ENCODE measurements around the gene CHCHD6. TPM values are rescaled to one million over a fixed set of nuclear protein-coding genes. Genes with fewer than 3 reads are reported as not detected.

Gene CHCHD6
- total RNA-seq, 3 donors from 2014 or later (not counting 1 experiment from before 2014, with no cell fraction given) = 5.3 to 9.9 (median 8.3) TPM

GRCh38 chr3:126913524-126913923, 209.5 kb downstream of the CHCHD6 start:
- WGBS (ENCODE audit: insufficient coverage) = 75% methylated on average over 6 of the region's 6 CpGs
- Mint-ChIP-seq H3K4me1 (peaks cover 41 to 44% of the 10 kb centered on the region in 2 donors), H3K27me3 (ENCODE audit: low read depth in 2 of 2) (peaks cover 51 to 53% of the 10 kb centered on the region in 2 donors), H3K9me3 (peaks cover 0 to 2% of the 10 kb centered on the region in 2 donors), H3K4me3 (no peak overlapping the region), H3K27ac (peak overlapping the region in 1 of 2 donors; percentile 16), H3K36me3 (peaks cover 6% of the 10 kb centered on the region)
- Histone ChIP-seq H3K4me3 (ENCODE audit: low read length) (no peak overlapping the region), H3K27me3 (ENCODE audit: control insufficient read depth, insufficient read depth, low read length) (peaks cover 40% of the 10 kb centered on the region), H3K4me1 (ENCODE audit: control insufficient read depth, insufficient read depth, low read length) (peaks cover 53% of the 10 kb centered on the region), H3K27ac (ENCODE audit: low read length) (no peak overlapping the region), H3K9me3 (ENCODE audit: control insufficient read depth, insufficient read depth, low read length) (peaks cover 5% of the 10 kb centered on the region), H3K36me3 (ENCODE audit: control insufficient read depth, insufficient read depth, low read length) (no peaks in the 10 kb centered on the region)
- no peak for ATAC-seq
- intact Hi-C loops (cut with micrococcal nuclease) = no loop called here
- TF ChIP-seq CTCF (IDR thresholded peaks at IDR 0.05) = no peak
- no peak for DNase-seq

- H3K36me3 ChIP-seq (ENCODE audit: control insufficient read depth, insufficient read depth, low read length) = no peaks in the 10 kb centered on the region
- TF ChIP-seq CTCF (IDR thresholded peaks at IDR 0.05) = no peak
- 94% methylated on average over 7 of the region's 7 CpGs for WGBS (ENCODE audit: insufficient coverage)
- no peak overlapping the region for H3K27ac Mint-ChIP-seq
- peaks cover 40% of the 10 kb centered on the region for H3K27me3 ChIP-seq (ENCODE audit: control insufficient read depth, insufficient read depth, low read length)
- H3K36me3 Mint-ChIP-seq = peaks cover 5% of the 10 kb centered on the region
- H3K9me3 ChIP-seq (ENCODE audit: control insufficient read depth, insufficient read depth, low read length) = peaks cover 5% of the 10 kb centered on the region
- peaks cover 34 to 37% of the 10 kb centered on the region in 2 donors for H3K4me1 Mint-ChIP-seq
- H3K4me3 ChIP-seq (ENCODE audit: low read length) = no peak overlapping the region
- no peak overlapping the region for H3K27ac ChIP-seq (ENCODE audit: low read length)
- H3K4me3 Mint-ChIP-seq = no peak overlapping the region
- ATAC-seq (no peak), DNase-seq (no peak)
- H3K4me1 ChIP-seq (ENCODE audit: control insufficient read depth, insufficient read depth, low read length) = peaks cover 46% of the 10 kb centered on the region
- H3K9me3 Mint-ChIP-seq = peaks cover 0 to 2% of the 10 kb centered on the region in 2 donors
- intact Hi-C loops (cut with micrococcal nuclease) = no loop called here
- peaks cover 49 to 60% of the 10 kb centered on the region in 2 donors for H3K27me3 Mint-ChIP-seq (ENCODE audit: low read depth in 2 of 2)
These were observed 210.2 kb downstream of the CHCHD6 start for GRCh38 chr3:126914226-126914625.

- Mint-ChIP-seq H3K36me3 (peaks cover 6% of the 10 kb centered on the region), H3K9me3 (no peaks in the 10 kb centered on the region), H3K27me3 (ENCODE audit: low read depth in 2 of 2) (peaks cover 50 to 68% of the 10 kb centered on the region in 2 donors), H3K27ac (no peak overlapping the region), H3K4me1 (peaks cover 29% of the 10 kb centered on the region in 2 donors), H3K4me3 (no peak overlapping the region)
- over 99% methylated on average over 4 of the region's 4 CpGs for WGBS (ENCODE audit: insufficient coverage)
- no peak overlapping the region for H3K4me3 ChIP-seq (ENCODE audit: low read length)
- no peak for TF ChIP-seq CTCF (IDR thresholded peaks at IDR 0.05)
- peaks cover 37% of the 10 kb centered on the region for H3K27me3 ChIP-seq (ENCODE audit: control insufficient read depth, insufficient read depth, low read length)
- H3K36me3 ChIP-seq (ENCODE audit: control insufficient read depth, insufficient read depth, low read length) = no peaks in the 10 kb centered on the region
- no peak for DNase-seq
- intact Hi-C loops (cut with micrococcal nuclease) = no loop called here
- no peak for ATAC-seq
- H3K27ac ChIP-seq (ENCODE audit: low read length) = no peak overlapping the region
- no peaks in the 10 kb centered on the region for H3K9me3 ChIP-seq (ENCODE audit: control insufficient read depth, insufficient read depth, low read length)
- H3K4me1 ChIP-seq (ENCODE audit: control insufficient read depth, insufficient read depth, low read length) = peaks cover 39% of the 10 kb centered on the region
These were observed 211.0 kb downstream of the CHCHD6 start for GRCh38 chr3:126915015-126915414.

GRCh38 chr3:126916546-126916945, 212.5 kb downstream of the CHCHD6 start:
- intact Hi-C loops (cut with micrococcal nuclease) = no loop called here
- no peak for TF ChIP-seq CTCF (IDR thresholded peaks at IDR 0.05)
- H3K27ac Mint-ChIP-seq = no peak overlapping the region
- H3K36me3 Mint-ChIP-seq = peaks cover 9% of the 10 kb centered on the region
- H3K36me3 ChIP-seq (ENCODE audit: control insufficient read depth, insufficient read depth, low read length) = no peaks in the 10 kb centered on the region
- peaks cover 36% of the 10 kb centered on the region for H3K27me3 ChIP-seq (ENCODE audit: control insufficient read depth, insufficient read depth, low read length)
- peaks cover 14% of the 10 kb centered on the region in 2 donors for H3K4me1 Mint-ChIP-seq
- DNase-seq (no peak), ATAC-seq (no peak)
- H3K4me3 Mint-ChIP-seq = no peak overlapping the region
- no peaks in the 10 kb centered on the region for H3K9me3 Mint-ChIP-seq
- H3K27me3 Mint-ChIP-seq (ENCODE audit: low read depth in 2 of 2) = peaks cover 48 to 69% of the 10 kb centered on the region in 2 donors
- peaks cover 23% of the 10 kb centered on the region for H3K4me1 ChIP-seq (ENCODE audit: control insufficient read depth, insufficient read depth, low read length)
- no peak overlapping the region for H3K27ac ChIP-seq (ENCODE audit: low read length)
- no peak overlapping the region for H3K4me3 ChIP-seq (ENCODE audit: low read length)
- 79% methylated on average over 4 of the region's 4 CpGs for WGBS (ENCODE audit: insufficient coverage)
- no peaks in the 10 kb centered on the region for H3K9me3 ChIP-seq (ENCODE audit: control insufficient read depth, insufficient read depth, low read length)
